ENCODE measurements around the gene FANCC.

Gene FANCC

GRCh38 chr9:95182854-95183563 is 134.5 kb downstream of the FANCC start:
- DNase-seq, result no peak

GRCh38 chr9:95181835-95182234 is 135.7 kb downstream of the FANCC start:
- DNase-seq, result no peak

GRCh38 chr9:95181226-95181818 is 136.2 kb downstream of the FANCC start:
- no peak for DNase-seq

- DNase-seq, result no peak
Measured at GRCh38 chr9:95177617-95178016, 139.9 kb downstream of the FANCC start.

GRCh38 chr9:95176755-95177319 is 140.7 kb downstream of the FANCC start:
- DNase-seq, result no peak

GRCh38 chr9:95175523-95175922 is 142.0 kb downstream of the FANCC start:
- DNase-seq, result peak; percentile 7

- DNase-seq, result no peak
Measured at GRCh38 chr9:95174038-95174437, 143.5 kb downstream of the FANCC start.

- DNase-seq, result no peak
Measured at GRCh38 chr9:95171596-95171995, 145.9 kb downstream of the FANCC start.

GRCh38 chr9:95171001-95171400 is 146.5 kb downstream of the FANCC start:
- peak; percentile 62 for DNase-seq

GRCh38 chr9:95167998-95168397 is 149.5 kb downstream of the FANCC start:
- peak; percentile 16 for DNase-seq

GRCh38 chr9:95165004-95165403 is 152.5 kb downstream of the FANCC start:
- no peak for DNase-seq

GRCh38 chr9:95157481-95158151 is 159.9 kb downstream of the FANCC start:
- peak; percentile 55 for DNase-seq

GRCh38 chr9:95156074-95156473 is 161.4 kb downstream of the FANCC start:
- no peak for DNase-seq

GRCh38 chr9:95155220-95155619 is 162.3 kb downstream of the FANCC start:
- no peak for DNase-seq

- peak; percentile 85 for DNase-seq
Measured at GRCh38 chr9:95150903-95151302, 166.6 kb downstream of the FANCC start.

GRCh38 chr9:95148208-95148520 is 169.3 kb downstream of the FANCC start:
- no peak for DNase-seq

- DNase-seq, result no peak
Measured at GRCh38 chr9:95147452-95148207, 169.9 kb downstream of the FANCC start.

GRCh38 chr9:95143591-95144561 is 173.6 kb downstream of the FANCC start:
- DNase-seq, result no peak

GRCh38 chr9:95142728-95143127 is 174.8 kb downstream of the FANCC start:
- DNase-seq, result no peak

- DNase-seq, result no peak
Measured at GRCh38 chr9:95142315-95142714, 175.2 kb downstream of the FANCC start.

- no peak for DNase-seq
Measured at GRCh38 chr9:95140821-95141220, 176.7 kb downstream of the FANCC start.

- DNase-seq, result no peak
Measured at GRCh38 chr9:95139126-95139525, 178.4 kb downstream of the FANCC start.

All from DMS153 (cell line).